WTC11 (cell line): Measurements from ENCODE around the gene ITPR3. TPM values are rescaled to one million over a fixed set of nuclear protein-coding genes. Genes with fewer than 3 reads are reported as not detected.

ENCODE experiments used
- ATAC-seq: fragments of 200-7000 bp; cut with Tn5 transposase; 2 replicates; pipeline ENCODE4 v1.10.0; 2021; ENCODE audit warnings: mild to moderate bottlenecking, moderate library complexity
- CTCF ChIA-PET: fragments of 300-600 bp; sonication (Branson Sonifier 250); formaldehyde crosslinking; loops from one replicate; lab custom pipeline; 2021; ENCODE audit warnings: antibody characterized with exemption; lab: Charles Lee
- POLR2A ChIA-PET: fragments of 350-600 bp; sonication (Branson Sonifier 250); formaldehyde crosslinking; loops from one replicate; lab custom pipeline; 2021; ENCODE audit warnings: antibody characterized with exemption; lab: Charles Lee
- DNase-seq: peaks from one replicate; pipeline ENCODE4 v3.0.0; 2021; ENCODE audit warnings: low spot score
- H3K27ac Mint-ChIP-seq: 2 replicates; pipeline ENCODE4 v1.8.0; 2021; ENCODE audit warnings: mixed read lengths
- H3K27me3 Mint-ChIP-seq: 2 replicates; pipeline ENCODE4 v1.8.0; 2021; ENCODE audit warnings: low read depth, mild to moderate bottlenecking, moderate library complexity, mixed read lengths
- H3K36me3 Mint-ChIP-seq: 2 replicates; pipeline ENCODE4 v1.8.0; 2021; ENCODE audit warnings: mixed read lengths
- H3K4me1 Mint-ChIP-seq: 2 replicates; pipeline ENCODE4 v1.8.0; 2022; ENCODE audit warnings: mixed read lengths
- H3K4me3 Mint-ChIP-seq: 2 replicates; pipeline ENCODE4 v1.8.0; 2021; ENCODE audit warnings: mild to moderate bottlenecking, moderate library complexity, mixed read lengths
- H3K9me3 Mint-ChIP-seq: 2 replicates; pipeline ENCODE4 v1.8.0; 2021; ENCODE audit warnings: mixed read lengths
- CREB1 ChIP-seq: sonication (generic); formaldehyde crosslinking; IDR thresholded peaks from 2 replicates; pipeline ENCODE4 v1.8.0; 2023; ENCODE audit warnings: mild to moderate bottlenecking, missing genetic modification reagents
- ESRRA ChIP-seq: sonication (generic); formaldehyde crosslinking; IDR thresholded peaks from 2 replicates; pipeline ENCODE4 v1.8.1; 2022; ENCODE audit warnings: mild to moderate bottlenecking, missing genetic modification reagents, borderline replicate concordance
- FOXK1 ChIP-seq: sonication (generic); formaldehyde crosslinking; IDR thresholded peaks from 2 replicates; pipeline ENCODE4 v1.8.0; 2022; ENCODE audit warnings: mild to moderate bottlenecking, moderate library complexity, missing genetic modification reagents
- FOXP1 ChIP-seq: sonication (generic); formaldehyde crosslinking; IDR thresholded peaks from 2 replicates; pipeline ENCODE4 v1.8.0; 2022; ENCODE audit warnings: missing genetic modification reagents, mild to moderate bottlenecking, moderate library complexity, borderline replicate concordance
- GABPB1 ChIP-seq: sonication (generic); formaldehyde crosslinking; IDR thresholded peaks from 2 replicates; pipeline ENCODE4 v1.8.1; 2023; ENCODE audit warnings: mild to moderate bottlenecking, missing genetic modification reagents
- KAT7 ChIP-seq: sonication (generic); formaldehyde crosslinking; IDR thresholded peaks from 2 replicates; pipeline ENCODE4 v1.8.1; 2023; ENCODE audit warnings: missing genetic modification reagents, mild to moderate bottlenecking, borderline replicate concordance
- MYBL2 ChIP-seq: sonication (generic); formaldehyde crosslinking; IDR thresholded peaks from 2 replicates; pipeline ENCODE4 v1.8.1; 2023; ENCODE audit warnings: mild to moderate bottlenecking, moderate library complexity, missing genetic modification reagents
- NFYB ChIP-seq: sonication (generic); formaldehyde crosslinking; conservative IDR thresholded peaks from 2 replicates; pipeline ENCODE4 v1.8.0; 2022; ENCODE audit warnings: low read depth, missing genetic modification reagents
- NR3C1 ChIP-seq: sonication (generic); formaldehyde crosslinking; conservative IDR thresholded peaks from 2 replicates; pipeline ENCODE4 v1.8.1; 2023; ENCODE audit warnings: low read depth, mild to moderate bottlenecking, missing genetic modification reagents
- RELA ChIP-seq: sonication (generic); formaldehyde crosslinking; IDR thresholded peaks from 2 replicates; pipeline ENCODE4 v1.8.1; 2022; ENCODE audit warnings: missing genetic modification reagents, mild to moderate bottlenecking, borderline replicate concordance
- SP1 ChIP-seq: sonication (generic); formaldehyde crosslinking; conservative IDR thresholded peaks from 2 replicates; pipeline ENCODE4 v1.8.1; 2022; ENCODE audit warnings: missing genetic modification reagents
- TEAD1 ChIP-seq: sonication (generic); formaldehyde crosslinking; IDR thresholded peaks from 2 replicates; pipeline ENCODE4 v1.8.0; 2022; ENCODE audit warnings: mild to moderate bottlenecking, missing genetic modification reagents
- total RNA-seq: library from RNA; stranded (reverse); gene quantifications from 3 replicates; pipeline ENCODE4 v1.2.3, GENCODE V29; 2021
- TF ChIP-seq, protein P1 (sequence below): fragments of 250-450 bp; sonication (Bioruptor Pico); IDR thresholded peaks from 2 replicates; pipeline ENCODE4 v1.8.0; 2021; ENCODE audit warnings: mild to moderate bottlenecking
- TF ChIP-seq, protein P2 (sequence below): fragments of 200-600 bp; IDR thresholded peaks from 2 replicates; pipeline ENCODE4 v1.8.0; 2022; ENCODE audit warnings: antibody characterized with exemption
- TF ChIP-seq, protein P3 (sequence below): fragments of 250-450 bp; sonication (Bioruptor Pico); conservative IDR thresholded peaks from 2 replicates; pipeline ENCODE4 v1.9.0; 2021; ENCODE audit warnings: mild to moderate bottlenecking
- TF ChIP-seq, protein P4 (sequence below): sonication (generic); formaldehyde crosslinking; IDR thresholded peaks from 2 replicates; pipeline ENCODE4 v1.8.0; 2022; ENCODE audit warnings: mild to moderate bottlenecking, missing genetic modification reagents
- TF ChIP-seq, protein P5 (sequence below): sonication (generic); formaldehyde crosslinking; IDR thresholded peaks from 2 replicates; pipeline ENCODE4 v1.8.0; 2023; ENCODE audit warnings: mild to moderate bottlenecking, missing genetic modification reagents

ITPR3 gene
- total RNA-seq, 1 experiment from 2014 or later, result 47.3 TPM

DNA sequence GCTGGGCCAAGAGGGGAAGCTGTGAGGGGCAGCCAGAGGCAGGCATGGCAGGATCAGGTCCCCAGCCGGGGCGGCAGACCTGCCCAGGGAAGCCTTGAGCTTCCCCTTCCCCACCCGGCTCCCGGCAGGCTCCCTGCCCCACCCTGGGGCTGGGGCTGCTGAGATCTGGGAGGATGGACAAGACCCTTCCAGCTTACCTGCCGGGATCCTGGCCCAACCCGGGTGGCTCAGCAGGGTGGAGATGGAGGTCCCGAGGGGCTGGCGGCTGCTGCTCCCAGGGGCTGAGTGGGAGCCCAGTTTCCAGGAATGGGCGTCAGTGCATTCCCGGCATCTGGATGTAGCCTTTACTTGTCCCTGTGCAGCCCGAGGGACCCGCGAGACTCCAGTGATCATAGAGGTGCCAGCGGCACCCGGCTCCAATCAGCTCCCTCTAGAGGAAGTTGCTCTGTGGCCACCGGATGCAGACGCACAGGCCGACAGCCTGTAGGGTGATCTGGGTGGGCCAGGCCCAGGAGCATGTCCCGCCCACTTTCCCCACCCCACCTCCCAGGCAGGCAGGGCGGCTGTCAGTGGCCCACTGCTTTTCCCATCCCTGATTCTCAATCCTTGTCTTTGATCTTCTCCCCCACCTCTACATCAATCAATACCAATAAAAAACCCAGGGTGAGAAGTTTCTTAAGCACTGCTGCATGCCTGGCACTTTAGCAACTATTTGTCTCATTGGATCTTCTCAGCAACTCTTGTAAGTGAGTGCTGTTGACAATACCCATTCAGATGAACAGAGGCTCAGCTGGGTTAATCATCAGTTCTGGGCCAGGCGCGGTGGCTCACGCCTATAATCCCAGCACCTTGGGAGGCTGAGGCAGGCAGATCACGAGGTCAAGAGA lies 41.1 kb upstream of the ITPR3 start, which contains the start of gene BAK1:
Gene BAK1, minus strand, starts transcription at position 449 of the 887 bp plus-strand sequence. CDS start 2,672 bp downstream, outside the sequence.
- 0 out of 2 replicates have a peak, but pooled peaks have one; percentile 67 for TF ChIP-seq FOXP1 (CRISPR knock-in tag)
- TF ChIP-seq, protein P1, sequence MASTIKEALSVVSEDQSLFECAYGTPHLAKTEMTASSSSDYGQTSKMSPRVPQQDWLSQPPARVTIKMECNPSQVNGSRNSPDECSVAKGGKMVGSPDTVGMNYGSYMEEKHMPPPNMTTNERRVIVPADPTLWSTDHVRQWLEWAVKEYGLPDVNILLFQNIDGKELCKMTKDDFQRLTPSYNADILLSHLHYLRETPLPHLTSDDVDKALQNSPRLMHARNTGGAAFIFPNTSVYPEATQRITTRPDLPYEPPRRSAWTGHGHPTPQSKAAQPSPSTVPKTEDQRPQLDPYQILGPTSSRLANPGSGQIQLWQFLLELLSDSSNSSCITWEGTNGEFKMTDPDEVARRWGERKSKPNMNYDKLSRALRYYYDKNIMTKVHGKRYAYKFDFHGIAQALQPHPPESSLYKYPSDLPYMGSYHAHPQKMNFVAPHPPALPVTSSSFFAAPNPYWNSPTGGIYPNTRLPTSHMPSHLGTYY (CRISPR knock-in tag), result no peak
- TF ChIP-seq CREB1 (CRISPR knock-in tag), result no peak
- no peak for TF ChIP-seq NR3C1 (CRISPR knock-in tag)
- peak; percentile 56 for TF ChIP-seq SP1 (CRISPR knock-in tag)
- TF ChIP-seq NFYB (CRISPR knock-in tag), result peak; percentile 10; the same call in 1 of the 2 replicates
- TF ChIP-seq, protein P2, sequence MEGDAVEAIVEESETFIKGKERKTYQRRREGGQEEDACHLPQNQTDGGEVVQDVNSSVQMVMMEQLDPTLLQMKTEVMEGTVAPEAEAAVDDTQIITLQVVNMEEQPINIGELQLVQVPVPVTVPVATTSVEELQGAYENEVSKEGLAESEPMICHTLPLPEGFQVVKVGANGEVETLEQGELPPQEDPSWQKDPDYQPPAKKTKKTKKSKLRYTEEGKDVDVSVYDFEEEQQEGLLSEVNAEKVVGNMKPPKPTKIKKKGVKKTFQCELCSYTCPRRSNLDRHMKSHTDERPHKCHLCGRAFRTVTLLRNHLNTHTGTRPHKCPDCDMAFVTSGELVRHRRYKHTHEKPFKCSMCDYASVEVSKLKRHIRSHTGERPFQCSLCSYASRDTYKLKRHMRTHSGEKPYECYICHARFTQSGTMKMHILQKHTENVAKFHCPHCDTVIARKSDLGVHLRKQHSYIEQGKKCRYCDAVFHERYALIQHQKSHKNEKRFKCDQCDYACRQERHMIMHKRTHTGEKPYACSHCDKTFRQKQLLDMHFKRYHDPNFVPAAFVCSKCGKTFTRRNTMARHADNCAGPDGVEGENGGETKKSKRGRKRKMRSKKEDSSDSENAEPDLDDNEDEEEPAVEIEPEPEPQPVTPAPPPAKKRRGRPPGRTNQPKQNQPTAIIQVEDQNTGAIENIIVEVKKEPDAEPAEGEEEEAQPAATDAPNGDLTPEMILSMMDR, result no peak
- TF ChIP-seq RELA (CRISPR knock-in tag), result no peak
- peak; percentile 40; the same call in 1 of the 2 replicates for TF ChIP-seq ESRRA (CRISPR knock-in tag)
- TF ChIP-seq, protein P3, sequence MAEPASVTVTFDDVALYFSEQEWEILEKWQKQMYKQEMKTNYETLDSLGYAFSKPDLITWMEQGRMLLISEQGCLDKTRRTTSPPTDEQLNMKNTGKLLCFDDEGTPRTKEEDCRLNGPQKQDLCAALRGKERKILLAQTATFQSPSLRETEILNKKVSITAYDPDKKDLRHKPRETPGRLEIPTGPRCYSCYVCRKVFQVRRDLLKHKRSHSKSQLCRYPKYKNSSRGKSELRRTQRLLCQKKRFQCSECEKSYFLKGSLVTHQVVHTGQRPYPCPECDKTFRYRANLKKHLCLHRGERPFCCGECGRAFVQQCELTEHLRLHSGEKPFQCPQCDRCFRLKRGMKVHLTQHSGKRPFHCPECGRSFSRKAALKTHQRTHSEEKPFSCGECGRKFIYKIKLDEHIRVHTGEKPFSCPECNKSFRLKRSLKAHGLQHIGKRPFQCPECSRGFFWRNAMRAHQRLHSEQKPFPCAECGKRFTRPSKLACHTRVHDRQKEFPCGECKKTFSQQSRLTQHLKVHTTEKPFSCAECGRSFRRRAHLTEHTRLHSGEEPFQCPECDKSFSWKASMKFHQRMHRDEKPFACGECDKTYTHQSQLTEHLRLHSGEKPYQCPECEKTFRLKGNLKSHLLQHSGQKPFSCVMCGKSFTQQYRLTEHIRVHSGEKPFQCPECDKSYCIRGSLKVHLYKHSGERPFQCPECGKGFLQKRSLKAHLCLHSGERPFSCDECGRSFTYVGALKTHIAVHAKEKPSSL (CRISPR knock-in tag), result no peak
- TF ChIP-seq TEAD1 (CRISPR knock-in tag), result 0 out of 2 replicates have a peak, but pooled peaks have one; percentile 27
- TF ChIP-seq MYBL2 (CRISPR knock-in tag), result peak; percentile 42; the same call in 1 of the 2 replicates
- TF ChIP-seq, protein P4, sequence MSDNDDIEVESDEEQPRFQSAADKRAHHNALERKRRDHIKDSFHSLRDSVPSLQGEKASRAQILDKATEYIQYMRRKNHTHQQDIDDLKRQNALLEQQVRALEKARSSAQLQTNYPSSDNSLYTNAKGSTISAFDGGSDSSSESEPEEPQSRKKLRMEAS (CRISPR knock-in tag), result peak; percentile 47
- TF ChIP-seq, protein P5, sequence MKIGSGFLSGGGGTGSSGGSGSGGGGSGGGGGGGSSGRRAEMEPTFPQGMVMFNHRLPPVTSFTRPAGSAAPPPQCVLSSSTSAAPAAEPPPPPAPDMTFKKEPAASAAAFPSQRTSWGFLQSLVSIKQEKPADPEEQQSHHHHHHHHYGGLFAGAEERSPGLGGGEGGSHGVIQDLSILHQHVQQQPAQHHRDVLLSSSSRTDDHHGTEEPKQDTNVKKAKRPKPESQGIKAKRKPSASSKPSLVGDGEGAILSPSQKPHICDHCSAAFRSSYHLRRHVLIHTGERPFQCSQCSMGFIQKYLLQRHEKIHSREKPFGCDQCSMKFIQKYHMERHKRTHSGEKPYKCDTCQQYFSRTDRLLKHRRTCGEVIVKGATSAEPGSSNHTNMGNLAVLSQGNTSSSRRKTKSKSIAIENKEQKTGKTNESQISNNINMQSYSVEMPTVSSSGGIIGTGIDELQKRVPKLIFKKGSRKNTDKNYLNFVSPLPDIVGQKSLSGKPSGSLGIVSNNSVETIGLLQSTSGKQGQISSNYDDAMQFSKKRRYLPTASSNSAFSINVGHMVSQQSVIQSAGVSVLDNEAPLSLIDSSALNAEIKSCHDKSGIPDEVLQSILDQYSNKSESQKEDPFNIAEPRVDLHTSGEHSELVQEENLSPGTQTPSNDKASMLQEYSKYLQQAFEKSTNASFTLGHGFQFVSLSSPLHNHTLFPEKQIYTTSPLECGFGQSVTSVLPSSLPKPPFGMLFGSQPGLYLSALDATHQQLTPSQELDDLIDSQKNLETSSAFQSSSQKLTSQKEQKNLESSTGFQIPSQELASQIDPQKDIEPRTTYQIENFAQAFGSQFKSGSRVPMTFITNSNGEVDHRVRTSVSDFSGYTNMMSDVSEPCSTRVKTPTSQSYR (CRISPR knock-in tag), result no peak
- 0 out of 2 replicates have a peak, but pooled peaks have one; percentile 16 for TF ChIP-seq FOXK1
- peak; percentile 22 for TF ChIP-seq GABPB1 (CRISPR knock-in tag)
- no peak for TF ChIP-seq KAT7 (CRISPR knock-in tag)
- peak within 1 kb of the TSS; percentile 77 for H3K4me3 Mint-ChIP-seq
- H3K27ac Mint-ChIP-seq, result no peak within 1 kb of the TSS
- peaks cover 6% of the 10 kb centered on the region for H3K36me3 Mint-ChIP-seq
- ATAC-seq, result peak; percentile 96
- peaks cover 14% of the 10 kb centered on the region for H3K4me1 Mint-ChIP-seq
- peak; percentile 91 for DNase-seq
- ChIA-PET CTCF (interaction anchor here (0.6 to 2.8 kb wide), 34 partner anchors 9 to 475 kb away, joined by 3 to 18 read pairs (median 5); partner anchors contain the start of genes B3GALT4, ITPR3, UQCC2 and ZBTB9), POLR2A (interaction anchor here (0.6 kb wide), 1 partner anchor 21 kb away, joined by 3 read pairs; no protein-coding TSS in a partner anchor)
- H3K27me3 Mint-ChIP-seq, result no peaks in the 10 kb centered on the region
- H3K9me3 Mint-ChIP-seq, result no peaks in the 10 kb centered on the region
